Trophoblast cell (in vitro differentiated cells and primary cell): Measurements from ENCODE around the gene EBNA1BP2.

Experiments
- DNase-seq, 2 donors: peaks; one replicate each; pipeline ENCODE4 v3.0.0-alpha.2; 2016
- H2AFZ ChIP-seq: 2 replicates; pipeline ENCODE4 v1.6.1; 2013; ENCODE audit warnings: low read length, moderate library complexity, mild to moderate bottlenecking; ENCODE audit not compliant: insufficient read depth, poor library complexity
- H2AK5ac ChIP-seq: 2 replicates; pipeline ENCODE4 v1.6.1; 2013; ENCODE audit warnings: mild to moderate bottlenecking, low read length
- H2BK120ac ChIP-seq: 2 replicates; pipeline ENCODE4 v1.6.1; 2013; ENCODE audit warnings: low read length, mild to moderate bottlenecking, moderate library complexity; ENCODE audit not compliant: insufficient read depth, poor library complexity
- H2BK12ac ChIP-seq: 2 replicates; pipeline ENCODE4 v1.6.1; 2013; ENCODE audit warnings: mild to moderate bottlenecking, low read length, moderate library complexity
- H2BK5ac ChIP-seq: 2 replicates; pipeline ENCODE4 v1.6.1; 2013; ENCODE audit warnings: low read length, low read depth, moderate library complexity, mild to moderate bottlenecking; ENCODE audit not compliant: poor library complexity
- H3K14ac ChIP-seq: 2 replicates; pipeline ENCODE4 v1.6.1; 2013; ENCODE audit warnings: mild to moderate bottlenecking, low read length
- H3K18ac ChIP-seq: 2 replicates; pipeline ENCODE4 v1.6.1; 2013; ENCODE audit warnings: mild to moderate bottlenecking, low read length
- H3K23ac ChIP-seq: 2 replicates; pipeline ENCODE4 v1.6.1; 2013; ENCODE audit warnings: low read length
- H3K27ac ChIP-seq: 2 replicates; pipeline ENCODE4 v1.5.1; 2013; ENCODE audit warnings: low read depth, mild to moderate bottlenecking, inconsistent platforms, low read length, moderate library complexity
- H3K27me3 ChIP-seq: 2 replicates; pipeline ENCODE4 v1.6.1; 2013; ENCODE audit warnings: inconsistent platforms, mild to moderate bottlenecking, low read length, moderate library complexity; ENCODE audit not compliant: insufficient read depth
- H3K36me3 ChIP-seq, 2 experiments: 1 replicate in 1 of 2; 2 replicates in 1 of 2; pipeline ENCODE4 v1.6.1; 2013; ENCODE audit warnings: low read length in 2 of 2, mild to moderate bottlenecking in 2 of 2, moderate library complexity in 1 of 2; ENCODE audit not compliant: insufficient read depth in 2 of 2, control insufficient read depth in 1 of 2
- H3K4ac ChIP-seq: 2 replicates; pipeline ENCODE4 v1.6.1; 2013; ENCODE audit warnings: low read depth, mild to moderate bottlenecking, low read length, moderate library complexity
- H3K4me1 ChIP-seq, 2 experiments: 1 replicate in 1 of 2; 2 replicates in 1 of 2; pipeline ENCODE4 v1.6.1; 2013; ENCODE audit warnings: low read length in 2 of 2, mild to moderate bottlenecking in 2 of 2, moderate library complexity in 1 of 2; ENCODE audit not compliant: insufficient read depth in 2 of 2, control insufficient read depth in 1 of 2
- H3K4me2 ChIP-seq: 2 replicates; pipeline ENCODE4 v1.6.1; 2013; ENCODE audit warnings: inconsistent platforms, mild to moderate bottlenecking, low read length, moderate library complexity
- H3K4me3 ChIP-seq: 2 replicates; pipeline ENCODE4 v1.5.1; 2013; ENCODE audit warnings: mild to moderate bottlenecking, low read depth, low read length, inconsistent platforms
- H3K79me1 ChIP-seq: one replicate; pipeline ENCODE4 v1.6.1; 2013; ENCODE audit warnings: low read length
- H3K79me2 ChIP-seq: 2 replicates; pipeline ENCODE4 v1.6.1; 2013; ENCODE audit warnings: low read length, mild to moderate bottlenecking; ENCODE audit not compliant: control insufficient read depth, insufficient read depth, poor library complexity
- H3K9ac ChIP-seq: 2 replicates; pipeline ENCODE4 v1.6.1; 2013; ENCODE audit warnings: mild to moderate bottlenecking, low read length
- H3K9me3 ChIP-seq: 2 replicates; pipeline ENCODE4 v1.6.1; 2013; ENCODE audit warnings: low read depth, mild to moderate bottlenecking, control low read depth, inconsistent platforms, low read length; ENCODE audit not compliant: insufficient read depth
- H4K12ac ChIP-seq: 2 replicates; pipeline ENCODE4 v1.6.1; 2013; ENCODE audit warnings: low read depth, mild to moderate bottlenecking, low read length, moderate library complexity
- H4K8ac ChIP-seq: 2 replicates; pipeline ENCODE4 v1.6.1; 2013; ENCODE audit warnings: low read depth, mild to moderate bottlenecking, low read length, moderate library complexity
- H4K91ac ChIP-seq: one replicate; pipeline ENCODE4 v1.6.1; 2013; ENCODE audit warnings: low read depth, mild to moderate bottlenecking, low read length, moderate library complexity
- WGBS: extraction: QIAGEN DNeasy Blood & Tissue Kit; methylation state at CpG from one replicate; pipeline ENCODE4 v1.1.7; 2013; ENCODE audit warnings: missing lambda C conversion rate; ENCODE audit not compliant: insufficient read length, insufficient coverage; ENCODE audit errors: extremely low coverage; 5-methylcytosine and 5-hydroxymethylcytosine counted together

The EBNA1BP2 gene

GRCh38 chr1:43153443-43153842 is 18.6 kb downstream of the EBNA1BP2 start:
- Histone ChIP-seq H2BK120ac (no peak overlapping the region), H3K4me3 (no peak overlapping the region), H4K91ac (no peak overlapping the region), H3K18ac (no peak overlapping the region), H3K14ac (no peak overlapping the region), H2BK5ac (no peak overlapping the region), H3K9ac (no peak overlapping the region), H3K36me3 (no peaks in the 10 kb centered on the region), H3K23ac (no peak overlapping the region), H3K79me1 (no peaks in the 10 kb centered on the region), H3K27ac (no peak overlapping the region), H3K4me2 (no peak overlapping the region), H3K4ac (no peak overlapping the region), H2AK5ac (no peak overlapping the region), H3K79me2 (no peaks in the 10 kb centered on the region), H2BK12ac (no peak overlapping the region), H3K4me1 (peaks cover 0 to under 1% of the 10 kb centered on the region in 2 experiments), H3K27me3 (no peaks in the 10 kb centered on the region), H3K9me3 (no peaks in the 10 kb centered on the region), H4K8ac (no peak overlapping the region), H2AFZ (no peak overlapping the region), H4K12ac (no peak overlapping the region)
- WGBS = no CpG with 5 or more reads among the region's 6 CpGs
- DNase-seq = no peak

DNA sequence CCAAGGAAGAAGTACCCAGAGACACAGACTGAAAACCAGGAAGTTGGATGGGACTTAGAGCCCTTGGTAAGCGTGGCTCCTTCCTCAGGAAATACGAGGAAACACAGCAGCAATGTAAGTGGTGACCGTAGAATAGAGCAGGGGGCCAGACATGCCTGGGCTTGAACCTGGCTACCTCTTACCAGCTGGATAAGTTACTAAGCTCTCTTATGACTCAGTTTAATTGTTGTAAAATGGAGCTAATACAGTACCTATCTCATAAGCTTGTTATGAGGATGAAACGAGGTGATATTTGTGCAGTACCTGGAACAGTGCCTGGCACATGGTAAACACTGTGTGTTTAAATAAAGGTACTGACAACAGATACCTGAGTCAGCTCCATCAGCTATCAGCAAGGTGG is 19.2 kb downstream of the EBNA1BP2 start:
- Histone ChIP-seq H3K14ac (no peak overlapping the region), H3K4ac (no peak overlapping the region), H4K8ac (peak overlapping the region; percentile 9), H3K23ac (no peak overlapping the region), H2AFZ (no peak overlapping the region), H3K4me2 (no peak overlapping the region), H3K4me3 (no peak overlapping the region), H2BK5ac (peak overlapping the region; percentile 14), H3K27me3 (no peaks in the 10 kb centered on the region), H3K4me1 (peaks cover 2 to 4% of the 10 kb centered on the region in 2 experiments), H3K79me2 (no peaks in the 10 kb centered on the region), H4K12ac (no peak overlapping the region), H3K9me3 (no peaks in the 10 kb centered on the region), H3K18ac (no peak overlapping the region), H2BK120ac (no peak overlapping the region), H3K79me1 (no peaks in the 10 kb centered on the region), H2BK12ac (no peak overlapping the region), H3K36me3 (no peaks in the 10 kb centered on the region), H2AK5ac (no peak overlapping the region), H4K91ac (peak overlapping the region; percentile 69), H3K27ac (no peak overlapping the region), H3K9ac (no peak overlapping the region)
- whole genome bisulfite sequencing = no CpG with 5 or more reads among the region's 4 CpGs
- DNase-seq = no peak

DNA sequence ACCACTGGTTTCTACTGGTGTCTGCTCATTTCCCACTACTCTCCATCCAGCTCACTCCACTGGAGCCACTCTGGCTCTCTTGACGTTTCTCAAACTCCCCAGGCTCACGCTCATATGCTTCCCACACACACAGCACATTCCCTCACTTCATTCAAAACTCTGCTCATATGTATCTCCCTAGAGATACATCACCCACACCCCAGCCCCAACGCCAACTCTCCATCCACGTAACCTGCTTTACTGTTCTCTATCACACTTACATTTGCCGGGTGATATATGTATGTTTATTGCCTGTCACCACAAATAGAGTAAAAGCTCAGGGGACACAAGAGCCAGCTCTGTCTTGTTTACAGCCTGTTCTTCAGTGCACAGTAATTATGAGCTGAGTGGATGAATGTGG is 22.2 kb downstream of the EBNA1BP2 start:
- no peaks in the 10 kb centered on the region for H3K79me1 ChIP-seq
- H2BK12ac ChIP-seq = no peak overlapping the region
- no peak overlapping the region for H2AFZ ChIP-seq
- H4K8ac ChIP-seq = no peak overlapping the region
- H3K36me3 ChIP-seq = no peaks in the 10 kb centered on the region
- peaks cover 3 to 6% of the 10 kb centered on the region in 2 experiments for H3K4me1 ChIP-seq
- no peak overlapping the region for H3K14ac ChIP-seq
- no peak overlapping the region for H2BK120ac ChIP-seq
- no peak overlapping the region for H3K4me3 ChIP-seq
- DNase-seq = no peak
- no peak overlapping the region for H3K9ac ChIP-seq
- H3K27me3 ChIP-seq = no peaks in the 10 kb centered on the region
- H3K4ac ChIP-seq = no peak overlapping the region
- H3K23ac ChIP-seq = no peak overlapping the region
- H3K18ac ChIP-seq = no peak overlapping the region
- H3K9me3 ChIP-seq = no peaks in the 10 kb centered on the region
- H2BK5ac ChIP-seq = no peak overlapping the region
- H3K79me2 ChIP-seq = no peaks in the 10 kb centered on the region
- no peak overlapping the region for H3K27ac ChIP-seq
- H3K4me2 ChIP-seq = no peak overlapping the region
- H4K12ac ChIP-seq = no peak overlapping the region
- no peak overlapping the region for H2AK5ac ChIP-seq
- H4K91ac ChIP-seq = no peak overlapping the region
- 100% methylated on average over 2 of the region's 5 CpGs for WGBS

GRCh38 chr1:43147625-43148327 is 24.3 kb downstream of the EBNA1BP2 start:
- Histone ChIP-seq H2BK5ac (no peak overlapping the region), H4K8ac (no peak overlapping the region), H2AFZ (peak overlapping the region; percentile 54), H3K4me2 (peak overlapping the region; percentile 83), H4K91ac (no peak overlapping the region), H3K4me3 (peak overlapping the region; percentile 64), H3K18ac (no peak overlapping the region), H3K79me2 (no peaks in the 10 kb centered on the region), H4K12ac (no peak overlapping the region), H2BK12ac (no peak overlapping the region), H3K23ac (no peak overlapping the region), H3K36me3 (no peaks in the 10 kb centered on the region), H3K14ac (no peak overlapping the region), H2BK120ac (no peak overlapping the region), H3K9me3 (no peaks in the 10 kb centered on the region), H2AK5ac (no peak overlapping the region), H3K27me3 (no peaks in the 10 kb centered on the region), H3K79me1 (no peaks in the 10 kb centered on the region), H3K9ac (no peak overlapping the region), H3K4ac (no peak overlapping the region), H3K27ac (no peak overlapping the region), H3K4me1 (peaks cover 3 to 8% of the 10 kb centered on the region in 2 experiments)
- DNase-seq = peak; percentile 57 to 76
- WGBS = no CpG with 5 or more reads among the region's 47 CpGs
